OCI-LY1 (cell line): ENCODE data around the gene ANKRD13A.

Experiments used
- H2AFZ ChIP-seq: fragments of 200-600 bp; sonication (generic), shearing (Covaris generic); 2 replicates; pipeline ENCODE4 v1.6.0; 2014; ENCODE audit warnings: antibody characterized with exemption, mild to moderate bottlenecking, low read length
- H3F3A ChIP-seq: fragments of 200-600 bp; sonication (generic), shearing (Covaris generic); 2 replicates; pipeline ENCODE4 v1.6.0; 2014; ENCODE audit warnings: mild to moderate bottlenecking, antibody characterized with exemption, low read length, moderate library complexity; ENCODE audit not compliant: insufficient read depth
- H3K27ac ChIP-seq: fragments of 200-600 bp; sonication (generic); 2 replicates; pipeline ENCODE4 v1.5.1; 2014; ENCODE audit warnings: low read length, mixed run types, mild to moderate bottlenecking, low read depth; ENCODE audit not compliant: poor library complexity, severe bottlenecking
- H3K27me3 ChIP-seq: fragments of 200-600 bp; sonication (generic); 2 replicates; pipeline ENCODE4 v1.6.0; 2014; ENCODE audit warnings: antibody characterized with exemption, mild to moderate bottlenecking, low read length, moderate library complexity; ENCODE audit not compliant: insufficient read depth
- H3K36me3 ChIP-seq: fragments of 200-600 bp; sonication (generic); 2 replicates; pipeline ENCODE4 v1.6.1; 2014; ENCODE audit warnings: mild to moderate bottlenecking, antibody characterized with exemption, low read length, moderate library complexity, mixed read lengths; ENCODE audit not compliant: insufficient read depth
- H3K4me1 ChIP-seq: fragments of 200-600 bp; sonication (generic); 2 replicates; pipeline ENCODE4 v1.5.1; 2014; ENCODE audit warnings: mild to moderate bottlenecking, low read length, moderate library complexity; ENCODE audit not compliant: insufficient read depth, severe bottlenecking
- H3K4me2 ChIP-seq: fragments of 200-600 bp; sonication (generic), shearing (Covaris generic); 2 replicates; pipeline ENCODE4 v1.6.1; 2014; ENCODE audit warnings: low read length
- H3K4me3 ChIP-seq: fragments of 200-600 bp; sonication (generic); 2 replicates; pipeline ENCODE4 v1.5.1; 2014; ENCODE audit warnings: low read length, low read depth, mild to moderate bottlenecking, mixed read lengths; ENCODE audit not compliant: poor library complexity, severe bottlenecking
- H3K79me2 ChIP-seq: fragments of 200-600 bp; shearing (Covaris generic); 2 replicates; pipeline ENCODE4 v1.6.1; 2016; ENCODE audit warnings: mixed run types, low read length, mixed read lengths; ENCODE audit not compliant: insufficient read depth
- H3K9ac ChIP-seq: fragments of 200-600 bp; sonication (generic), shearing (Covaris generic); 2 replicates; pipeline ENCODE4 v1.6.1; 2014; ENCODE audit warnings: mild to moderate bottlenecking, low read length, mixed read lengths
- H3K9me2 ChIP-seq: fragments of 200-600 bp; sonication (generic), shearing (Covaris generic); 2 replicates; pipeline ENCODE4 v1.6.1; 2014; ENCODE audit warnings: low read depth, mild to moderate bottlenecking, low read length, mixed read lengths
- H3K9me3 ChIP-seq: fragments of 200-600 bp; shearing (Covaris generic); 2 replicates; pipeline ENCODE4 v1.6.1; 2014; ENCODE audit warnings: low read length, mixed read lengths
- H4K20me1 ChIP-seq: fragments of 200-600 bp; sonication (generic), shearing (Covaris generic); 2 replicates; pipeline ENCODE4 v1.6.0; 2016; ENCODE audit warnings: mild to moderate bottlenecking, low read length; ENCODE audit not compliant: insufficient read depth
- CTCF ChIP-seq: fragments of 200-600 bp; sonication (generic), shearing (Covaris generic); IDR thresholded peaks from 2 replicates; pipeline ENCODE4 v1.5.1; 2017; ENCODE audit warnings: mild to moderate bottlenecking, antibody characterized with exemption, low read length, moderate library complexity, mixed read lengths
- EZH2 ChIP-seq: fragments of 200-600 bp; sonication (generic), shearing (Covaris generic); IDR thresholded peaks from 2 replicates; pipeline ENCODE4 v1.8.0; 2017; ENCODE audit warnings: borderline replicate concordance, mixed run types, mild to moderate bottlenecking, antibody characterized with exemption, low read length, moderate library complexity, mixed read lengths

The ANKRD13A gene

GRCh38 chr12:109951751-109952150 is 47.5 kb upstream of the ANKRD13A start:
- Histone ChIP-seq H3K27ac (no peak overlapping the region), H3K36me3 (peaks cover 65% of the 10 kb centered on the region), H3K4me2 (no peak overlapping the region), H3K4me1 (peaks cover 9% of the 10 kb centered on the region), H3K27me3 (no peaks in the 10 kb centered on the region), H3K9me2 (no peaks in the 10 kb centered on the region), H3F3A (no peaks in the 10 kb centered on the region), H4K20me1 (no peaks in the 10 kb centered on the region), H3K4me3 (no peak overlapping the region), H2AFZ (no peak overlapping the region), H3K79me2 (no peaks in the 10 kb centered on the region), H3K9me3 (no peaks in the 10 kb centered on the region), H3K9ac (no peak overlapping the region)
- no peak for TF ChIP-seq EZH2
- TF ChIP-seq CTCF: no peak

GRCh38 chr12:109952160-109952858 is 46.9 kb upstream of the ANKRD13A start:
- TF ChIP-seq EZH2 (no peak), CTCF (no peak)
- no peak overlapping the region for H3K4me2 ChIP-seq

GRCh38 chr12:109952873-109953272 is 46.4 kb upstream of the ANKRD13A start:
- no peak overlapping the region for H3K27ac ChIP-seq
- H3K9me2 ChIP-seq: no peaks in the 10 kb centered on the region
- H3F3A ChIP-seq: no peaks in the 10 kb centered on the region
- H3K79me2 ChIP-seq: no peaks in the 10 kb centered on the region
- H3K9ac ChIP-seq: no peak overlapping the region
- peaks cover 4% of the 10 kb centered on the region for H3K4me1 ChIP-seq
- no peak overlapping the region for H3K4me3 ChIP-seq
- no peaks in the 10 kb centered on the region for H3K9me3 ChIP-seq
- peaks cover 54% of the 10 kb centered on the region for H3K36me3 ChIP-seq
- no peak overlapping the region for H2AFZ ChIP-seq
- H3K27me3 ChIP-seq: no peaks in the 10 kb centered on the region
- no peaks in the 10 kb centered on the region for H4K20me1 ChIP-seq
- H3K4me2 ChIP-seq: no peak overlapping the region
- TF ChIP-seq CTCF (no peak), EZH2 (no peak)

More at GRCh38 chr12:109952160-109952858, 46.9 kb upstream of the ANKRD13A start:
- Histone ChIP-seq H3K9ac (no peak overlapping the region), H3K9me3 (no peaks in the 10 kb centered on the region), H3F3A (no peaks in the 10 kb centered on the region), H3K27ac (no peak overlapping the region), H3K4me1 (peaks cover 9% of the 10 kb centered on the region), H3K79me2 (no peaks in the 10 kb centered on the region), H3K27me3 (no peaks in the 10 kb centered on the region), H3K36me3 (peaks cover 59% of the 10 kb centered on the region), H2AFZ (no peak overlapping the region), H3K4me3 (no peak overlapping the region), H3K9me2 (no peaks in the 10 kb centered on the region), H4K20me1 (no peaks in the 10 kb centered on the region)
